Fibroblast of lung (primary cell): Measurements from ENCODE around the gene DCAF11.

Experiments used
- EZH2 ChIP-seq: IDR thresholded peaks from 2 replicates; pipeline ENCODE4 v1.5.1; 2012; ENCODE audit warnings: low read length, control low read depth, mild to moderate bottlenecking; ENCODE audit errors: missing control alignments
- TF ChIP-seq, protein P1 (sequence below), 2 donors: IDR thresholded peaks in 1 of 2; conservative IDR thresholded peaks in 1 of 2; 1 replicate in 1 of 2; 2 replicates in 1 of 2; pipeline ENCODE4 v1.5.1; 2011 to 2012; ENCODE audit warnings: low read length in 2 of 2, control low read depth in 1 of 2, inconsistent platforms in 1 of 2, low read depth in 1 of 2, mild to moderate bottlenecking in 1 of 2

DNA sequence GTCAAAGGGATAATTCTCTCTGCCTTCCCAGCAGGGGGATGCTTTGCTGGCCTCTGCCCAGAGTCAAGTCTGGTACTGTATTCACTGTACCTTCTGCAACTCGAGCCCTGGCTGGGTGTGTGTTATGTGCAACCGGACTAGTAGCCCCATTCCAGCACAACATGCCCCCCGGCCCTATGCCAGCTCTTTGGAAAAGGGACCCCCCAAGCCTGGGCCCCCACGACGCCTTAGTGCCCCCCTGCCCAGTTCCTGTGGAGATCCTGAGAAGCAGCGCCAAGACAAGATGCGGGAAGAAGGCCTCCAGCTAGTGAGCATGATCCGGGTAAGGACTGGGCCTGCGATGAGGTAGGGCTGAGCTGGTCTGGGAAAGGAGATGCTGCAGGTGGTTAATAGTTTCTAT lies 36.0 kb downstream of the DCAF11 start:
- TF ChIP-seq, protein P1, sequence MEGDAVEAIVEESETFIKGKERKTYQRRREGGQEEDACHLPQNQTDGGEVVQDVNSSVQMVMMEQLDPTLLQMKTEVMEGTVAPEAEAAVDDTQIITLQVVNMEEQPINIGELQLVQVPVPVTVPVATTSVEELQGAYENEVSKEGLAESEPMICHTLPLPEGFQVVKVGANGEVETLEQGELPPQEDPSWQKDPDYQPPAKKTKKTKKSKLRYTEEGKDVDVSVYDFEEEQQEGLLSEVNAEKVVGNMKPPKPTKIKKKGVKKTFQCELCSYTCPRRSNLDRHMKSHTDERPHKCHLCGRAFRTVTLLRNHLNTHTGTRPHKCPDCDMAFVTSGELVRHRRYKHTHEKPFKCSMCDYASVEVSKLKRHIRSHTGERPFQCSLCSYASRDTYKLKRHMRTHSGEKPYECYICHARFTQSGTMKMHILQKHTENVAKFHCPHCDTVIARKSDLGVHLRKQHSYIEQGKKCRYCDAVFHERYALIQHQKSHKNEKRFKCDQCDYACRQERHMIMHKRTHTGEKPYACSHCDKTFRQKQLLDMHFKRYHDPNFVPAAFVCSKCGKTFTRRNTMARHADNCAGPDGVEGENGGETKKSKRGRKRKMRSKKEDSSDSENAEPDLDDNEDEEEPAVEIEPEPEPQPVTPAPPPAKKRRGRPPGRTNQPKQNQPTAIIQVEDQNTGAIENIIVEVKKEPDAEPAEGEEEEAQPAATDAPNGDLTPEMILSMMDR (conservative IDR thresholded peaks at IDR 0.05 in 1 of 2, IDR thresholded peaks at IDR 0.05 in 1 of 2; ENCODE audit: low read depth in 1 of 2, low read length in 2 of 2), result no peak
- TF ChIP-seq EZH2, result no peak
